ENCODE data around the gene SPIRE2.
"Not testable (repeated sequence)": the region's sequence is repeated elsewhere in the genome, so short reads cannot be mapped to it uniquely, and the experiment has no call there.

The SPIRE2 gene

GRCh38 chr16:89808475-89808874 is 19.8 kb upstream of the SPIRE2 start:
- Histone ChIP-seq H3K4me3 (ENCODE audit: low read depth in 1 of 5, low read length in 5 of 5) (no peak overlapping the region), H3K27ac (ENCODE audit: low read depth, low read length) (no peak overlapping the region), H3K27me3 (ENCODE audit: control insufficient read depth in 5 of 5, insufficient read depth in 4 of 5, low read length in 5 of 5) (no peaks in the 10 kb centered on the region), H3K9ac (ENCODE audit: low read length in 5 of 5) (no peak overlapping the region), H3K9me3 (ENCODE audit: control insufficient read depth in 5 of 5, low read length in 5 of 5) (no peaks in the 10 kb centered on the region), H3K4me1 (ENCODE audit: control insufficient read depth in 5 of 5, insufficient read depth in 5 of 5, low read length in 5 of 5) (no peaks in the 10 kb centered on the region), H3K36me3 (ENCODE audit: control insufficient read depth in 5 of 5, insufficient read depth in 5 of 5, low read length in 5 of 5) (no peaks in the 10 kb centered on the region)

DNA sequence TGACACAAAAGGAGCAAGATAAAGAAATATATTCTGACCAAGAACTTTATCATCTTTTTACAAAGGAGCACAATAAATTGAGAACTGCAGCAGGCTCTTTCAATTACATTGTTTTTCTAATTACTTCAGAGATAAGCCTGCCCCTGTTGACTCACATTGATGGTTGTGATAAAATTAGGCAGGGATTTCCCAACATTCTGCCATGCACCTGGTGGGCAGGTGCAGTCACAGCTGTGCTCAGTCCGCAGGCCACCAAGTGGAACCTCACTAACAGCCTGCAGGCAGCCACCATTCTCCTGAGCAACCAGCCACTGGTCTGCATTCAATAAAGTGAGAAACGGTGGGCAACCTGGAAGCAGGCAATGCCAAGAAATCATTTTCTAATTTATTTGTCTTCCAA is 17.0 kb upstream of the SPIRE2 start:
- no peak overlapping the region for H3K4me3 ChIP-seq (ENCODE audit: low read depth in 1 of 5, low read length in 5 of 5)
- no peaks in the 10 kb centered on the region for H3K36me3 ChIP-seq (ENCODE audit: control insufficient read depth in 5 of 5, insufficient read depth in 5 of 5, low read length in 5 of 5)
- H3K9me3 ChIP-seq (ENCODE audit: control insufficient read depth in 5 of 5, low read length in 5 of 5) = no peaks in the 10 kb centered on the region
- no peaks in the 10 kb centered on the region for H3K27me3 ChIP-seq (ENCODE audit: control insufficient read depth in 5 of 5, insufficient read depth in 4 of 5, low read length in 5 of 5)
- no peak overlapping the region for H3K9ac ChIP-seq (ENCODE audit: low read length in 5 of 5)
- H3K4me1 ChIP-seq (ENCODE audit: control insufficient read depth in 5 of 5, insufficient read depth in 5 of 5, low read length in 5 of 5) = peaks cover 0 to 6% (median 6%) of the 10 kb centered on the region in 5 donors
- no peak overlapping the region for H3K27ac ChIP-seq (ENCODE audit: low read depth, low read length)

DNA sequence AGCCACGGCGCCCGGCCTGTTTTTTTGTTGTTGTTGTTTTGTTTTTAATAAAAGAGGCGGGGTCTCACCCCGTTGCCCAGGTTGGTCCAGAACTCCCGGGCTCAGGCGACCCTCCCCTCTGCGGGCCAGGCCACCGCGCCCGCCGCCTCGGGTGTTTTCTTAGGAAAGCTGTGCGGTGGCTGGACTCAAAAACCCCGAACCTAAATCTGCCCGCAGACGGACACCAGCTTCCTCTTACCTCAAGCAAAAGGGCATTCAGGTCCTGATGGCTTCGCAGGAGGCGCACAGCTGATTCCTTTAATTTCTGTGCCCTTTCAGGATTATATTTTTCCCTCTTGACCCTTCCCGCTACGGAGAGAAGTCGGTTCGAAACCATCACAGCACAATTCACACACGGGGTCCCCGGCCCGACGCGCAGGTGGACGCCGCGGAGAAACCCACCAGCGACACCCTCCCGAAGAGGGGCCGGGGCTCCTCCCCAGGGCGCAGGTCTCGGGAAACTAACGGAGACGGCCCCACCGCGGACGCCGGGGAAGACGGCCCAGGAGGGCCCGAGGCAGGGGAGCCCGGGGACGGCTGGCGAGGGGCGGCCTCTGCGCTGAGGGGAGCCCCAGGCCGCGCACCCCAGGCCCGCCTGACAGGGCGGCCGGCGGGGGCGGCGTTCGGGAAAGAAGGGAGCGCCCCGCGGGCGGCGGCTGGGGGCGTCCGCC is 12.5 kb upstream of the SPIRE2 start:
- H3K4me1 ChIP-seq (ENCODE audit: control insufficient read depth in 5 of 5, insufficient read depth in 5 of 5, low read length in 5 of 5) = peaks cover 0 to 15% (median 12%) of the 10 kb centered on the region in 5 donors
- H3K4me3 ChIP-seq (ENCODE audit: low read depth in 1 of 5, low read length in 5 of 5) = peak overlapping the region in 4 of 5 donors; percentile 33 to 83 (median 78)
- H3K27me3 ChIP-seq (ENCODE audit: control insufficient read depth in 5 of 5, insufficient read depth in 4 of 5, low read length in 5 of 5) = no peaks in the 10 kb centered on the region
- no peaks in the 10 kb centered on the region for H3K36me3 ChIP-seq (ENCODE audit: control insufficient read depth in 5 of 5, insufficient read depth in 5 of 5, low read length in 5 of 5)
- H3K9me3 ChIP-seq (ENCODE audit: control insufficient read depth in 5 of 5, low read length in 5 of 5) = no peaks in the 10 kb centered on the region
- peak overlapping the region in 3 of 5 donors; percentile 39 to 59 (median 47) for H3K9ac ChIP-seq (ENCODE audit: low read length in 5 of 5)
- H3K27ac ChIP-seq (ENCODE audit: low read depth, low read length) = no peak overlapping the region

DNA sequence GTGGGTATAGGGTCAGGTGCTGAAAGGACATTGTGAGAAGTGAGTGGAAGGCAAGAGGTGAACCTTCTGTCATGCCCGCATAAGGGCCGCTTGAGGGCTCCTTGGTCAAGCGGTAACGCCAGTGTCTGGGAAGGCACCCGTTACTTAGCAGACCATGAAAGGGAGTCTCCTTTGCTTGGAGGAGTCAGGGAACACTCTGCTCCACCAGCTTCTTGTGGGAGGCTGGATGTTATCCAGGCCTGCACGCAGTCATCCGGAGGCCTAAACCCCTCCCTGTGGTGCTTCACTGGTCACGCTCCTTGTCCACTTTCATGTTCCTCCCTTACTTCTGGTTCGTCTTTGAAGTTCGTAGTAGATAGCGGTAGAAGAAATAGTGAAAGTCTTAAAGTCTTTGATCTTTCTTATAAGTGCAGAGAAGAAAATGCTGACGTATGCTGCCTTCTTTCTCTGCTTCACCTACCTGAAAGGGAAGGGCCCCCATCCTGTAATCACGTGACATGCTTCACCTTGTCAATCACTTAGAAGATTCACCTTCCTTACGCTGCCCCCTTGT is 9.3 kb upstream of the SPIRE2 start:
- H3K27ac ChIP-seq (ENCODE audit: low read depth, low read length); H3K4me3 ChIP-seq (ENCODE audit: low read depth in 1 of 5, low read length in 5 of 5); H3K9ac ChIP-seq (ENCODE audit: low read length in 5 of 5); H3K27me3 ChIP-seq (ENCODE audit: control insufficient read depth in 5 of 5, insufficient read depth in 4 of 5, low read length in 5 of 5); H3K36me3 ChIP-seq (ENCODE audit: control insufficient read depth in 5 of 5, insufficient read depth in 5 of 5, low read length in 5 of 5); H3K9me3 ChIP-seq (ENCODE audit: control insufficient read depth in 5 of 5, low read length in 5 of 5): not testable (repeated sequence)
- H3K4me1 ChIP-seq (ENCODE audit: control insufficient read depth in 5 of 5, insufficient read depth in 5 of 5, low read length in 5 of 5) = peaks cover 0 to 15% (median 12%) of the 10 kb centered on the region in 5 donors

GRCh38 chr16:89819448-89819847 is 8.8 kb upstream of the SPIRE2 start:
- not testable (repeated sequence) for H3K9ac ChIP-seq (ENCODE audit: low read length in 5 of 5); H3K9me3 ChIP-seq (ENCODE audit: control insufficient read depth in 5 of 5, low read length in 5 of 5); H3K36me3 ChIP-seq (ENCODE audit: control insufficient read depth in 5 of 5, insufficient read depth in 5 of 5, low read length in 5 of 5); H3K27ac ChIP-seq (ENCODE audit: low read depth, low read length); H3K27me3 ChIP-seq (ENCODE audit: control insufficient read depth in 5 of 5, insufficient read depth in 4 of 5, low read length in 5 of 5); H3K4me3 ChIP-seq (ENCODE audit: low read depth in 1 of 5, low read length in 5 of 5)
- H3K4me1 ChIP-seq (ENCODE audit: control insufficient read depth in 5 of 5, insufficient read depth in 5 of 5, low read length in 5 of 5) = peaks cover 0 to 15% (median 12%) of the 10 kb centered on the region in 5 donors

GRCh38 chr16:89821438-89822187 is 6.7 kb upstream of the SPIRE2 start:
- H3K27me3 ChIP-seq (ENCODE audit: control insufficient read depth in 5 of 5, insufficient read depth in 4 of 5, low read length in 5 of 5) = no peaks in the 10 kb centered on the region
- peaks cover 0 to 9% (median 7%) of the 10 kb centered on the region in 5 donors for H3K4me1 ChIP-seq (ENCODE audit: control insufficient read depth in 5 of 5, insufficient read depth in 5 of 5, low read length in 5 of 5)
- no peak overlapping the region for H3K9ac ChIP-seq (ENCODE audit: low read length in 5 of 5)
- no peak overlapping the region for H3K27ac ChIP-seq (ENCODE audit: low read depth, low read length)
- H3K9me3 ChIP-seq (ENCODE audit: control insufficient read depth in 5 of 5, low read length in 5 of 5) = no peaks in the 10 kb centered on the region
- no peaks in the 10 kb centered on the region for H3K36me3 ChIP-seq (ENCODE audit: control insufficient read depth in 5 of 5, insufficient read depth in 5 of 5, low read length in 5 of 5)
- H3K4me3 ChIP-seq (ENCODE audit: low read depth in 1 of 5, low read length in 5 of 5) = no peak overlapping the region

GRCh38 chr16:89822188-89823086 is 5.8 kb upstream of the SPIRE2 start:
- Histone ChIP-seq H3K9me3 (ENCODE audit: control insufficient read depth in 5 of 5, low read length in 5 of 5) (no peaks in the 10 kb centered on the region), H3K9ac (ENCODE audit: low read length in 5 of 5) (no peak overlapping the region), H3K4me1 (ENCODE audit: control insufficient read depth in 5 of 5, insufficient read depth in 5 of 5, low read length in 5 of 5) (peaks cover 0 to 5% (median 4%) of the 10 kb centered on the region in 5 donors), H3K27ac (ENCODE audit: low read depth, low read length) (no peak overlapping the region), H3K36me3 (ENCODE audit: control insufficient read depth in 5 of 5, insufficient read depth in 5 of 5, low read length in 5 of 5) (no peaks in the 10 kb centered on the region), H3K27me3 (ENCODE audit: control insufficient read depth in 5 of 5, insufficient read depth in 4 of 5, low read length in 5 of 5) (peaks cover 0 to under 1% (median 0%) of the 10 kb centered on the region in 5 donors), H3K4me3 (ENCODE audit: low read depth in 1 of 5, low read length in 5 of 5) (no peak overlapping the region)

DNA sequence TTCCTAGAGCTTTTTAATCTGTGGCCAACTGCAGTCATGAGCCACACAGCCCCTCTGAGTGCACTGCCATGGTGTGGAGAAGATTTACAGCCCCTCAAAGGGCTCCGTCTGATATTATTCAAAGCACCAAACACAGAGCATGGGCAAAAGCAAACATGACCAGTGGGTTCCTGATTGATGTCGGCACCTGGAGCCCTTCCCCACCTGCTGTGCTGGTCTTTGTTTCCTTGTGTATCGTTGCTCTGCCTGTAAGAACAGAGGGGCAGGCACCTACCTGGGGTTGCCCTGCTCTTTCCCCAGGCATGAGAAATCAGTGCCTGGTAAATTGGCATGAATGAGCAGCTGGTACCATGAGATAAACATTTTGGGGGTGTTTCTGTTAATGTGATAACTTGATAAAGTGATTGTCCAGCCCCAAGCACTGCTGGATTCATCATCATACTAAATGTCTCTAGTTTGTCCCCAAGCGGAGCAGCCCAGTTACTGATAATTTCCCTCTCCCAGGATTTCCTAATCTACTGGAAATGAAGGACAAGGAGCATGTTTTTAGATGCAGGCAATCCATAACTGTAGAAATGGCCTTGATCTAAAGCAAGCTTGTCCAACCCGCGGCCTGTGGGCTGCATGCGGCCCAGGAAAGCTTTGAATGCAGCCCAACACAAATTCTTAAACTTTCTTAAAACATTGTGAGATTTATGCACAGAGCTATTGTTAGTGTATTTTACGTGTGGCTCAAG is 5.0 kb upstream of the SPIRE2 start:
- Histone ChIP-seq H3K4me3 (ENCODE audit: low read depth in 1 of 5, low read length in 5 of 5) (no peak overlapping the region), H3K9ac (ENCODE audit: low read length in 5 of 5) (no peak overlapping the region), H3K27me3 (ENCODE audit: control insufficient read depth in 5 of 5, insufficient read depth in 4 of 5, low read length in 5 of 5) (peaks cover 0 to 4% (median 0%) of the 10 kb centered on the region in 5 donors), H3K27ac (ENCODE audit: low read depth, low read length) (no peak overlapping the region), H3K9me3 (ENCODE audit: control insufficient read depth in 5 of 5, low read length in 5 of 5) (no peaks in the 10 kb centered on the region), H3K36me3 (ENCODE audit: control insufficient read depth in 5 of 5, insufficient read depth in 5 of 5, low read length in 5 of 5) (no peaks in the 10 kb centered on the region), H3K4me1 (ENCODE audit: control insufficient read depth in 5 of 5, insufficient read depth in 5 of 5, low read length in 5 of 5) (peaks cover 0 to 9% (median 8%) of the 10 kb centered on the region in 5 donors)

GRCh38 chr16:89823824-89824148 is 4.5 kb upstream of the SPIRE2 start:
- not testable (repeated sequence) for H3K9me3 ChIP-seq (ENCODE audit: control insufficient read depth in 5 of 5, low read length in 5 of 5); H3K36me3 ChIP-seq (ENCODE audit: control insufficient read depth in 5 of 5, insufficient read depth in 5 of 5, low read length in 5 of 5); H3K9ac ChIP-seq (ENCODE audit: low read length in 5 of 5); H3K4me3 ChIP-seq (ENCODE audit: low read depth in 1 of 5, low read length in 5 of 5); H3K27me3 ChIP-seq (ENCODE audit: control insufficient read depth in 5 of 5, insufficient read depth in 4 of 5, low read length in 5 of 5); H3K27ac ChIP-seq (ENCODE audit: low read depth, low read length)
- peaks cover 0 to 11% (median 10%) of the 10 kb centered on the region in 5 donors for H3K4me1 ChIP-seq (ENCODE audit: control insufficient read depth in 5 of 5, insufficient read depth in 5 of 5, low read length in 5 of 5)
